Measurements from ENCODE around the gene B9D2.

- TF ChIP-seq EZH2 (IDR thresholded peaks at IDR 0.05) (no peak), CTCF (IDR thresholded peaks at IDR 0.05 in 2 of 3, conservative IDR thresholded peaks at IDR 0.05 in 1 of 3; ENCODE audit: borderline replicate concordance in 1 of 3, insufficient read depth in 1 of 3, low read depth in 2 of 3, low read length in 2 of 3) (no peak), CEBPB (IDR thresholded peaks at IDR 0.05; ENCODE audit: low read depth) (no peak), REST (IDR thresholded peaks at IDR 0.05; ENCODE audit: low read depth) (no peak), POLR2A (IDR thresholded peaks at IDR 0.05; ENCODE audit: borderline replicate concordance, extremely low read depth, insufficient read depth, insufficient read length) (no peak), YY1 (IDR thresholded peaks at IDR 0.05; ENCODE audit: extremely low read depth, insufficient replicate concordance, low read depth, low read length) (no peak), POLR2AphosphoS5 (IDR thresholded peaks at IDR 0.05; ENCODE audit: low read depth, low read length) (no peak), ZFX (IDR thresholded peaks at IDR 0.05) (no peak), SIN3A (IDR thresholded peaks at IDR 0.05; ENCODE audit: low read depth) (no peak), EGR1 (IDR thresholded peaks at IDR 0.05; ENCODE audit: low read depth) (no peak), ZBTB33 (IDR thresholded peaks at IDR 0.05; ENCODE audit: extremely low read depth, insufficient replicate concordance, low read length) (no peak), RAD21 (IDR thresholded peaks at IDR 0.05; ENCODE audit: low read depth) (no peak), TCF7L2 (IDR thresholded peaks at IDR 0.05; ENCODE audit: borderline replicate concordance, extremely low read depth, insufficient read depth, insufficient read length) (no peak)
These were observed 4.2 kb downstream of the B9D2 start for GRCh38 chr19:41359741-41360140.
